ENCODE results near the gene STAP2.
A peak's percentile ranks its signal among the peaks of the same experiment; 100 is the strongest.

STAP2 gene, protein sequence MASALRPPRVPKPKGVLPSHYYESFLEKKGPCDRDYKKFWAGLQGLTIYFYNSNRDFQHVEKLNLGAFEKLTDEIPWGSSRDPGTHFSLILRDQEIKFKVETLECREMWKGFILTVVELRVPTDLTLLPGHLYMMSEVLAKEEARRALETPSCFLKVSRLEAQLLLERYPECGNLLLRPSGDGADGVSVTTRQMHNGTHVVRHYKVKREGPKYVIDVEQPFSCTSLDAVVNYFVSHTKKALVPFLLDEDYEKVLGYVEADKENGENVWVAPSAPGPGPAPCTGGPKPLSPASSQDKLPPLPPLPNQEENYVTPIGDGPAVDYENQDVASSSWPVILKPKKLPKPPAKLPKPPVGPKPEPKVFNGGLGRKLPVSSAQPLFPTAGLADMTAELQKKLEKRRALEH

GRCh38 chr19:4338441-4339355 is at the start of gene STAP2:
Gene STAP2 (minus strand): TSS chr19:4338827. CDS start chr19:4338753, 74 bp downstream.
- no peak for DNase-seq (ENCODE audit: low read depth)

GRCh38 chr19:4386041-4386782 is 47.6 kb upstream of the STAP2 start:
- DNase-seq (ENCODE audit: low read depth), result no peak

DNA sequence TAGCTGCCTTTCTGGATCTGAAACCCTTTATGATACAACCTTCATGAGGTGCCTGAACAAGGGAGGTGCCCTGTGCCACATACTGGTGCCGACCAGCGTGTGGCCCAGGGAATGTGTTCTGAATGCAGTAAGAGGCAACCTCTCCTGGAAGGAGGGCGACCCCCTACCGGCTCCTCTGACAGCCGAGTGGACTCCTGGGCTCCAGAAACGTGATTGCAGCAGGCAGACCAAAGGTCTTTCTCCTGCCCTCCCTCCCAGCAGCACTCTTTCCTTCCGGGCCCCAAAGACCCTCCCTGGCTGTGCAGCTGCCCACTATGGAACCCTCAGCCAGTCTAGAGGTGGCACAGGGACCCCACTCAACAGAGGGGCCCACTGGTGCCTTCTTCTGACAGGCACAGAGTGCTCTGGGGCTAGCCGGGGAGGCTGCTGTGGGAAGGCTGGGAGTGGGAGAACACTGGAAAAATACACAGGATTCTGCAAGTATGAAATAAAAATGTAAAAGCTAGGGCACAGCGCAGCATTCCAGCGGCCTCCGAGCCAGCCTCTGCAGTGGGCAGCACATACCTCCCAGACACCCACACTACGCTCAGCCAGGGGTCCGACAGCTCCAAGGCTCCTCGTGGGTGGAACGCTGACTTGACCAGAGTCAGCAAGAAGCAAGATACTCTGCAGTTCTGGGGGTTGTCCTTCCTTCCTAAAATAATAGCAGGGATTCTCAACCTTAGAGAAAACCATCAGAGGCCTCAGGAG is 46.8 kb upstream of the STAP2 start:
- DNase-seq (ENCODE audit: low read depth), result no peak

DNA sequence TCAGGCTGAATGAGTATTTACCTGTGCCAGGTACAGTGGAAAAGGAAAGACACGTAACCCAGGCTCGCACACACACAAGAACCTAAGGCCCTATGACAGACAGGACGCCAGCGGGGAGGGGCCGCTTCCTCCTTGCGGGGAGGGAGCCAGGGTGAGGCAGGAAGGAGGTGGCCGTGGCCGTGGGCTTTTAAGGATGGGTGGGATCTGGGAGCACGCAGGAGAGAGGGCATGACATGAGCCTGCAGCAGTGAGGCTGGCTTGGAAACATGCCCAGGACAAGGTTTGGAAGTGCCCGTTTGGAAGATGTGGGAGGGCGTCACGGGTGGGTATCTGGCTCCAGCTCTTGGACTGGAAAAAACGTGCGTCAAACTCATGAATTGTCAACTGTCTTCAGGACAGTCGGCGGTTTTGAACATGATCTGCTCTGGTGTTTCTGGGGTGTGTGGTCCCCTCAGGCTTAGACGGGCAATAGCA is 41.7 kb upstream of the STAP2 start:
- DNase-seq (ENCODE audit: low read depth), result no peak

DNA sequence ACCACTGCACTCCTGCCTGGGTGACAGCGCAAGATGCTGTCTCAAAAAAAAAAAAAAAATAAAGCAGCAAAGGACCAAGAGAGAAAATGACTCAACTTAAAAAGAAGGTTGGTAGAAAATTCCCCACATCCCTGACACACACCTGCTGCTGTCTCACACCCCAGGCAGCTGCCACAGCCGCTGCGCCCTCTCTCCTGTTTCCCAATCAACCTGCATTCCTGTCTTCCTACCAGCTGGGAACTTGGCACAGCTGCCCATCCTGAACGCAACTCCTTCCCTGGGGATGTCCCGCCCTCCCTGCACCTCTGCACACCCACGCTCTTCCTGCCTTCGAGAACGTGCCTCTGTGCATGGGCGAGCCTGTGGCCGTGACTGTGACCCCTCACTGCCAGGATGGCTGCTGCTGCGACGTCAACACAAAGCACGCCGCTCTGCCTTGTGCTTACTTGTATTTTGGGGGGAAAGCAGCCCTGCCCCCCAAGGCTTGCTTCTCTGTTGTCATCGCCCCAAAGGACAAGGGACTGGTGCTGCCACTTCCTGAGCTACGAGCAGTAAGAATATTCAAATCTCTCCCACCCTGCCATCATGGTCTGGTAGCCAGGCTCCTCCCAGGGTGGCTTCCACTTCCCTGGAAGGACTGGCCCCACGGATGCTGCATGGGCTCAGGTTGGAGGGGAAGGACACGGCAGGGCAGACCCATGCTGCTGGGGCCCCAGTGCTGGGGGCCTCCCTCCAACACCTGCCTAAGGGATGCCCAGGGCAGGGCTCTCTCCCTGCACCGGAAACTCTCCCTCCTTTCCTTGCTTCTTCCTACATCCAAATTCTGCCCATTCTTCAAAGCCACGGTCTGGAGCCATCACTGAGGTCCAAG is 41.0 kb upstream of the STAP2 start:
- peak; percentile 64 for DNase-seq (ENCODE audit: low read depth)

GRCh38 chr19:4378886-4379285 is 40.3 kb upstream of the STAP2 start:
- no peak for DNase-seq (ENCODE audit: low read depth)

DNA sequence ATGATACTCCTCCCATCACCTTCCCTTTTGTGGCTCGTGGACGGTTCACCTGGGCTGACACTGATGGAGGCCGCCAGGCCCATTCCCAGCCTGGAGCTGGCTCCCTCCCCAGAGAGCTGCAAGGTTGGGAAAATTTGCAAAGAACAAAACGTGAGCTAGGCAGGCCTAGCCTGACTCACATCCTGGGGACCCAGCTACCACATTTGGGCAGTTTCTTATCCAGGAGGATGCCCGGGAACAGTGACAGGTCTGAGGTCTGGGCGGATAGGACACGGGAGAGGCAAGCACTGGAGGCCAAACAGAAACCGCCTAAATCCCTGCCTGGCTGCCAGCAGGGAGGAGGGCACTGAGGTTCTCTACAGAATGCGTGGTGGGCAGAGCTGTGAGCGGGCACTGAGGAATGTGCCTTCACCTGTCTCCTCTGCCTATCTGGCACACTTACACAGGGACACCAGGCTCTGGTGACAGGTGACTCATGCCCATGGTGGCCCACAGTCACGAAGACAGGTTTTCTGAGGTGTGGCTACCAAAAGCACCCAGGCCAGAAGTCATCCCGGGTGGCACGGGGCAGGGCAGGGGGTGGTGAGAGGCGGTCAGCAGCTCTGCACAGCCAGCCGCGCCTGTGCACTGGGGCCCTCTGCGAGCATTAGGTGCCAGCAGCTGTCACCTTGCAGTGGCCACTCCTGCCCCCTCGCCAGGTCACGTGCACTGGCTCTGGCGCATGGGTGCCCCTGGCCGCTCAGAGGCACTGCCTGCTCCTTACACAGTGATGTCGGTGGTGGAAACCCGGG is 38.6 kb upstream of the STAP2 start:
- DNase-seq (ENCODE audit: low read depth), result no peak

DNA sequence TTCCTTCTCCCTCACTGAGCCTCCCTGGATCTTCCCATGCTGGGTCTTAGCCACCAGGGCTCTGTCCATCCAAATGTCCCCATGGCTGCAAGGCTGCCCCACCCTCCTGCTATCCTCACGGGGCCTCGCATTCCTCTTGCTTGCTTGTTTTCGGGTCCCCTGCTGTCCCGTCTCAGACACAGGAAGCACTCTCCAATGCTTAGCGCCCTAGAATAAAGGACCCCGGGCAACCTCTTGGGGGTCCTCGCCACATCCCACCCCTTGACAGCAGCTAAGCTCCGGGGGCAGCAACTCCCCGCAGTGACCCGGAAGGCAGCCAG is 38.0 kb upstream of the STAP2 start:
- DNase-seq (ENCODE audit: low read depth), result no peak

GRCh38 chr19:4376028-4376670 is 37.5 kb upstream of the STAP2 start:
- no peak for DNase-seq (ENCODE audit: low read depth)

GRCh38 chr19:4375164-4376027 is 36.8 kb upstream of the STAP2 start:
- peak; percentile 9 for DNase-seq (ENCODE audit: low read depth)

DNA sequence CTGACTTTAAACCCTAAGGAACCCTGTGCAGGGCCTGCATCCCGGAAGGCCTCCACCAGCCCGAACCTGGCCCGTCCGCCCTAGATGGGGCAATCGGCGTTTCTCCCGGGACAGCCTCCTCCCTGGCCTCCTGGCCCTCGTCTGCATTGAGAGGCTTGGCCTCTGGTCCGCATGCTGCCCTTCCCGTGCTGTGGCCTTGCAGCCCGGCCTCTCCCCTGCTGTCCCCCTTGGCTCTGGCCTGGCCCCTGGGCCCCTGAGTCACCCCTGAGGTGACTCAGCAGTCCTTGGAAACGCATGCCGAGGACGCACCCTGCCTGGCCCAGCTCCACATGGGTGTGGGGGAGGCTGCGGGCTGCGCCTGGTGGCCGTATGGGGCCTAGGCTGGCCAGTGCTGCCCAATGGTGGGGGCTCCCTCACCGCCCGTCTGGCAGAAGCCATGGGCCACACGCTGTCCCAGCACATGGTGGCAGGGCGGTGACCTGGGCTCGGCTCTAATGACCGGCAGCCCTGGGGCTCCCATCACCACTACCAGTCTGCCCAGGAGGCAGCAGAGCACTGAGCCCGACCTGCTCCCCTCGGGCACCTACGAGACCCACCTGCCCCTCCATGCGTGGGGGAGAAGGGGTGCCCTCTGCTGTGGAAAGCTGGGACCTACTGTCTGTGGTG is 36.0 kb upstream of the STAP2 start:
- peak; percentile 79 for DNase-seq (ENCODE audit: low read depth)

- no peak for DNase-seq (ENCODE audit: low read depth)
These were observed 35.2 kb upstream of the STAP2 start for GRCh38 chr19:4373601-4374497.

- no peak for DNase-seq (ENCODE audit: low read depth)
These were observed 34.4 kb upstream of the STAP2 start for GRCh38 chr19:4373013-4373367.

DNA sequence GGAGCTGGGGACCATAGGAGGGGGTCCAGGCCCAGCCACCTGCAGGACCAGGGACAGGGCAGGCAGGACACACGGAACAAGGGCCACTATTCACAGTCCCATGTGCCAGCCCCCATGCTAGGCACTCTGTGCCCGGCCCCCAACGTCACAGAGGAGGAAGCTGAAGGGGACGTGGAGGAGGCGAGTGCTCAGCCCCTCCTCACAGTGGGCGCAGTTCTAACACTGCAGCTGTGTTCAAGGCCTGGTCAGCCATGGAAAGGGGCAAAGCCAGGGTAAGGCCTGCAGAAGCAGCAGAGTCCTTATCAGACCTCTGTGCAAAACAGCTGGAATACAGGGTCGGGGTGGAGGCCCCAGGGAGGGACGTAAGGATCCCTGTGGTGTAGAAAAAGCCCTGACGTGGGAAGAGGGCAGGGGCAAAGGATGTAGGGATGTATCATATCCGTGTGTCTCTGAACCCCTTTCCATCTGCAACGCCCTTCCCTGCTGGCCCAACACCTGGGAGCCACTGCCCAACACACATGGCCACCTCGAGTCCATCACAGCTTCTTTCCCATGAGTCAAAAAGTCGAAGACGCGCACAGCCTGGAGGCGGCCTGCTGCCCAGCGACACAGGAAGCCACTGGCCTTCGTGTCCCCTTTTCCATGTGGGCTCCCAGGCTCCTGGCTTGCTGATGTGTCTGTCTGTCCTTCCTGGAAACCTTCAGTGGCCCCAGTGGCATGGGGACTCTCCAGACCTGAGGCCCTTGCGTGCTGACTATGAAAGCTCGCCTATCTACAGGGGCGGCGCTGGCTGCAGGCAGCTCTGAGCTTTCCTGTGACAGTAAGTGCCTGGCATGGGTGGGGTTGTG is 33.8 kb upstream of the STAP2 start:
- no peak for DNase-seq (ENCODE audit: low read depth)

DNA sequence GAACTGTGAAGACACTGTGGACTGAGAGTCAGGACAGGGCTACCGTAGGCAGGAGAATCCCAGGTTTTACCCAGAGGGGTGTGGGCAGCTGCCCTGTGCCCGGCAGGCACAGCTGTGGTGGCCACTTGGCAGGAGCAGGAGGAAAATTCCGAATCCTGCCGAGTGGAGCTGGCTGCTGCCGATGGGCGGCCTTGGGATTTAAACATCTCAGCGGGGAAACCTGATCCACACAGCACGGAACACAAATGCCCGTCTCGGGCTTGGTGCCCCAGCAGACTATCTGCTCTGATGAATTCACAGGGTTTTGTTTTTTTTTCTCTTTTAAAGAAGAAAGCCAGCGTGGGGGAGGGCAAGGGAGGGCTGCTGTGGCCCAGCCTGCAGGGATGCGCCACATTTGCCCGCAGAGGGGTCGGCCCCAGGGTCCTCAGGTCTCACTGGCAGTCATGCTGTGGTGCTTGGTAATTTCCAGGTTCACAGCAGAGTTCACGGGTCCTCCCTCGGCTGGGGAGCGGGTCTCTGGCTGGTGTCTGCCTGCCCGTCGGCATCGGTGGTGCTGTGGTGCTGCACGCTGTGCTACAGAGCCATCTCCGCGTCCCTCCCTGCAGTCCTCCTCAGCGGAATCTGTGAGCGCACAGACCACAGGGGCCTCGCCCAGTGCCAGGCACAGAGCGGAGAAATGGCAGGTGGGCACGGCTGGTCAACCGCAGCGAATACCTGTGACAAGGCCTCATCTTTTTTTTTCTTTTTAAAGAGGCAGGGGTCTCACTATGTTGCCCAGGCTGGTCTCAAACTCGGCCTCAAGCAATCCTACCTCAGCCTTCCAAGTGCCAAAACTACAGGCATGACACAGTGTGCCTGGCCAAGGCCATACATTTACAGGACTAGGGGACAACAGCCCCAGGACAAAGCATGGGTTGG is 32.9 kb upstream of the STAP2 start:
- no peak for DNase-seq (ENCODE audit: low read depth)
